HT1080 (cell line): Measurements from ENCODE around the gene COX18. TPM values are rescaled to one million over a fixed set of nuclear protein-coding genes. Genes with fewer than 3 reads are reported as not detected.

Experiments
- DNase-seq: peaks from one replicate; pipeline ENCODE4 v3.0.0-alpha.2; 2015; ENCODE audit warnings: low read depth
- total RNA-seq: library from RNA; depleted of rRNA; stranded (reverse); fragments of >200 nt; shearing (Covaris generic); gene quantifications from 2 replicates; pipeline ENCODE4 v1.2.3, GENCODE V29; 2014

Gene COX18
- total RNA-seq, 1 experiment from 2014 or later = 34.5 TPM

DNA sequence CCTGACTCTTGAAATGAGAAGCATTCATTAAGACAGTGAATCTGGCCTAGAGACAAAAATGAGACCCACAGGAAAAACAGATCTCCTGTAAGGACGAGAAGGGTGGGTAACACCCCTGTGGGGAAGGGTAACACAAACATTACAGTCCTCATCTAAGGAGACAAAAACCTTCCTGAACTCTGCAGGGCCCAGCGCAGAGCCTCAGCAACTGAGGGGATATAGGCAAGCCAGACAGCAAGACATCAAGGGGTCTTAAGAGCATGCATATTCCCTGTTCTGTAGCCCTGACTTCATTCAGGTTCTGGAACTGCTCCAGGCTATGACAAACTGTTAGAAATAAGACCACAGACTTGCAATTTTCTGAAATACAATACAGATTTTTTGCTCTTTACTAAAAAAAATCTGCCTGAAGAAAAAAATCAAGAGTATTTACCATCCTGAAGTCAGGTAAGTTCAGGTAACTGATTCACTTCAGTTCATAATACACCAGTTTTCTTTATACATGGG is 15.5 kb downstream of the COX18 start:
- no peak for DNase-seq

DNA sequence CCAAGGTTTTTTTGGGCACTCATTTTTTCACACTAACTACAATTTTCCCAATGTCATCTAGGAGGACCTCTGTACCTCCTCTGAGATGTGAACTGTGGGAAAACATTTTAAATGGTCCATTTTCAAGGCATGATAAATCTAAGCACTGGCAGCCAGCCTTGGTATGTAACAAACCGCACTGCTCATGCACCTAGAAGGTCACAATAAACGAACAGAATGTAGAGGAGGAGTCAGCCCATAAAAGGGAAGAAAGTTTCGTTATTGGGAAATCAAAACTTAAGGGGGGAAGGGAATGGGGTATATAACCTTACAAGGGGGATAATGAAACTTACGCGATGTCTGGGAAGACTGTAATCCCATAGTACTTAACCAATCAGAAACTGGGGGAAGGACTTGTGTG is 16.4 kb downstream of the COX18 start:
- DNase-seq = no peak

DNA sequence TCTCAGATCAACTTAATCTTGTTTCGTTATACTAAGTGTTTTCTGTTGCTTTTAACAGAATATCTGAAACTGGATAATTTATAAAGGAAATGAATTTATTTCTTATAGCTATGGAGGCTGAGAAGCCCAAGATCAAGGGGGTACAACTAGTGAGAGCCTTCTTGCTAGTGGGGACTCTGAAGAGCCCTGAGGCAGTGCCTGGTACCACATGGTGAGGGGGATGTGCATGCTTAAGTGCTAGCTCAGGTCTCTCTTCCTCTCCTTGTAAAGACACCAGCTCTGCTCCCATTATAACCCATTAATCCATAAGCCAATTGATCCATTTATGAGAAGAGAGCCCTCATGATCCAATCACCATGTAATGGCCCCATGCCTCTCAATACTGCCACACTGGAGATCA is 17.9 kb downstream of the COX18 start:
- DNase-seq = no peak

DNA sequence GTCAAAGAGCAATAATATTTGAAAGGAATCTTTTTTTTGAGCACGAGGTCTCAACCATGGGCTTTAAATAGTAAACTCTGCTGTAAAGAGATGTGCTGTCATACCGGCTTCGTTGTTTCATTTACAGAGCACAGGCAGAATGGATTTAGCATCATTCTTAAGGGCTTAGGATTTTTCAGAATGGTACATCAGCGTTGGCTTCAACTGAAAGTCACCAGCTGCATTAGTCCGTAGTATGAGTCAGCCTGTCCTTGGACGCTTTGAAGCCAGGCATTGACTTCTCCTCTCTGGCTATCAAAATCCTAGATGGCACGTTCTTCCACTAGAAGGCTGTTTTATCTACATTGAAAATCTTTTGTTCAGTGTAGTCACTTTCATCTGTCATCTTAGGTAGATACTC is 23.6 kb downstream of the COX18 start:
- no peak for DNase-seq

DNA sequence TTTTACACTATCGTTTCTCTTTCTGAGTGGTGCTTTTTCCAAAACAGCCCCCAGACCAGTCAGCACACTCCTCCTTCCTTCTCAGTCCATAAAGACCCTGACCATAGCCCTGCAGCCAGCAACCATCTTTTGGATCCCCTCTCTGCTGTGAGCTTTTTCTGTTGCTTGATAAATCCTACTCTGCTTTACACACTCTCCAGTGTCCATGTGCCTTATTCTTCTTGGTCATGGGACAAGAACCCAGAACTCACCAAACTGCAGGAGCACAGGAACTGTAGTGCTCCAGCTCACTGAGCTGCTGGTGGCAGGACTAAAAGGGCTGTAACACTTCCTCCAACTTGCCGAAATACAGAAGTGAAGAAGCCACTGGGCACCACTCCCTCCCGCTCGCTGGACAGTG is 32.5 kb downstream of the COX18 start:
- DNase-seq = no peak

DNA sequence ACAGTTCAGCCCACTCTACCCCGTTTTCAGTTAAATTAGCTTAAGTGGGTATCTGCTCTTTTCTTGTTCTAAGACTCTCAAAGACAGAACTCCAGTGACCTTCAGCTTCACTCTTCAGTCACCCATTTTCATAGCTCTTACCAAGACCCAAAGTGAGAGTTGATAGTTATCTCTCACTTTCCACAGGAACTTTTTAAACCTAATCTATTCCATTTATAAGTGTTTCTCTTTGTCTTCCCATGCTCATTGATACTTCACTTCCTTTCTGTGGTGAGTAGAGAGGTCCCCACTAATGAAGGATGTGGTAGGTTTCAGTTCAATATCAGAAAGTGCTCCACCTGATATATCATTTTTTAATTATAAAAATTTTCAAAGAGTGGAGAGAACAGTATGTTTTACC is 33.4 kb downstream of the COX18 start:
- DNase-seq = no peak

DNA sequence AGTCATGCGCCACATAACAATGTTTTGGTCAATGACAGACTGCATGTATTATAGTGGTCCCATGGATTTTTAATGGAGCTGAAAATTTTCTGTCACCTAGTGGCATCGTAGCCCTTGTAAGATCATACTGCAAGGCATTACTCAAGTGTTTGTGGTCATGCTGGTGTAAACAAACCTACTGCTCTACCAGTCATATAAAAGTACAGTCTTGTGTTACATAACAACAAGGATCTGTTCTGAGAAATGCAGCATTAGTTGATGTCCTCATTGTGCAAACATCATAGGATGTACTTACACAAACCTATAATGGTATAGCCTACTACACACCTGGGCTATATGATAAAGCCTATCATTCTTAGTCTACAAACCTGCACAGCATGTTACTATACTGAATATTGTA is 34.6 kb downstream of the COX18 start:
- DNase-seq = no peak

DNA sequence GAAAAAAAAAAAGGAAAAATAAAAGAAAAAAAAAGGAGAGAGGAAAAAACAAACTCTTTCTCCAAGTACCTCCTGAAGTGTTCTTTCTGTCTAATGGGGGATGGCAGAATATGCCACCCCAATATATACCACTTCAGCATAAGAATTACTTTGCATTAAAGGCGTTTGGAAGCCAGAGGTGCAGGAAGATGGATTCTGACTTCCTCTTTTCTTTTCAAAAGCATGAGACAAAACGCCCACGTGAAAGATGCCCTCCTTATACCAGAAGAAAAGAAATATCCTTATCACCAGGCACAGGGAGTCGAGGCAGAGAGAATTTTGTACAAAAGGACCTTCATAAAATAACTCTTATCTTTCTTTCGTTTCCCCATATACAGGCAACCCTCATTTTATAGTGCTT is 40.9 kb downstream of the COX18 start:
- DNase-seq = no peak

DNA sequence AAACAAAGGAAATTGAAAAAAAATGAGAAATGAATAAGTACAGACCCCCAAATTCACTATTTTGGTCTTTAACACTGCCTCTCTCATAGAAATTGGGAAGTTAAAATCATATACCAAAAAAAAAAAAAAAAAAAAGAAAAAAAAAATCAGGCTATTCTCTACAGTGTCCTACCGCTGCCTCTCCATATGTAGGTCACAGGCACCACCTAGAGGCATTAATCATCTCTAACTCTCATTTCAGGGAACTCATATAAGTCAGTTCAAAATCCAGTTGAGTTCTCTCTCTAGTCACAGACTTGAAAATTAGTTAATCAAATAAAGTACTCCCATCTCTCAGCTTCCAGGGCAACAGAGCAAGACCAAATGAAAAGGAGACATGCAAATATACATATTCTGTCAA is 47.9 kb downstream of the COX18 start:
- peak; percentile 48 for DNase-seq

DNA sequence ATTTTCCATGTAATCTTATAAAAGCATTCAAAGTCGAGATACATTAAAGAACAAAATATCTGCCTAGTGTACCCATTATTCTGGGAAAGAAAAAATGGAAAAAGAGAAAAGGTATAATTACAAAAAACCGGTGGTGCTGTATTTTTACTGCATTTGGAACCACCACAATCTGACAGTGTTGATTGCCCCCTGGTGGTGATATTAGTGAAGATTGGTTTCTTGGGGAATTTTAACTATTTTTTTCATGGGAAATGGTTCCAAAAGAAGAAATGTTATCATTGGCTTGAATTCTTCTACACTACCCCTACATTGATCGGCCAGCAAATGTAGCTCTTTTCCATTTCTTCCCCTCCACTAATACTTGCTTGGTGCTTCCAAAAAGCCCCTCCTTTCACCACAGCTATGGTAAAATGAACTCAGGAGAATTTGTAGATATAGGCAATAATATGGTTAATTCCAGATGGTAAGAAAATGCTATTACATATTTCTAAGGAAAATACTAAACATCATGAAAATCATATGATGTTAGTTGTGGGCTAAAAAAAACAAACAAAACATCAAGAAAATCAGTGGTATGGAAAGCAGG is 50.0 kb downstream of the COX18 start:
- DNase-seq = peak; percentile 21

DNA sequence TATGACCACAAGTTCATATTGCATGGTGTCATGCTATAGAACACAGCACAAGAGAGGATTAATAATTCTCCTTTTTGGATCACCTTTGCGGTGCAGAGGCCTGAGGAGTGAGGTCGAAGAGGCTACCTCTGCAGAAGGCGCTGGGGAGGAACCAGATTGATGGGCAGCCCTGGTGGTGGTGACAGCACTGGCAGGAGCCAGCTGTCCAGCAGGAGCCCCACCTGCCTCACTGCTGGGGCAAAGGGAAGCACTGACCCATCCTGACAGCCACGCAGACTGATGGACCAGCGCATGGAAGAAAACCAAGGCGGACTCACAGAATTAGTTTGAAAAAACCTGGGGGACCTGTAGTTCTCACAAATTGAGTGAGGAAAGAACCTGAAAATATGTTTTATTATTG is 50.9 kb downstream of the COX18 start:
- DNase-seq = no peak

DNA sequence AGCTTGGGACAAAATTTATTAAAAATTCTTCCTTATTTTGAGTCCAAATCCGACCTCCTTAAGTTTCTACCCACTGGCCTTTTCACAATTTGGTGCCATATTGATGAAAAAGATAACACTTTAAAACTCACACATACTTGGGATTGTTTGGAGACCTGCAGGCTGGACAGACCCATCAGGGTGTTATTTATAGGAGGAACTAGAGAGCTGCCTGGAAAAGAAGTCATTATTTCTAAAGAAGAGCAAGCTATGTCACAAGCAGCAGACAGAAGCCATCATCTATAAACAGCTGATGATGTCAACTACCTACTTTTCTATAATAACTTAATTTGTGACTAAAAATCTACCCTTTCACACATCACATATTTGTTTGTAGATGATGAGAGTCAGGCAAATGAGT is 56.2 kb downstream of the COX18 start:
- DNase-seq = no peak

DNA sequence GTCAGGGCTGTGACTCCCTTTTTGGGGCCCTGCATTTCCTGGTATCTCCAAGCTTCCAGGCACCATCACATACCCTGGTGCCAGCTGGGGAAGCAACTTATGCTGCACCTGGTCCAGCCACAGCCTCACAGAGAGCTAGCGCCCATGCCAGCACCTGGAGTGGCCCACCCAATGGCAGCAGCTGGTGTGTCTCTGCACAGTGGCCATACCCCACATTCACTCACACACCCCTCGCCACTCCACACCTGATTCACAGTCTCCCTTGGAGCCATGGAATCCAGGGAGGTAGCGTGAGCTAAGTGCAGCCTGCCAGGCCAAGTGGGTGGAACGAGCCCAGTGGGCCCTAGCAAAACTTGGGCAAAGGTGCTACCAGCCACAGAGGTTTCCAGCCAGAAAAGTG is 56.8 kb downstream of the COX18 start:
- no peak for DNase-seq

DNA sequence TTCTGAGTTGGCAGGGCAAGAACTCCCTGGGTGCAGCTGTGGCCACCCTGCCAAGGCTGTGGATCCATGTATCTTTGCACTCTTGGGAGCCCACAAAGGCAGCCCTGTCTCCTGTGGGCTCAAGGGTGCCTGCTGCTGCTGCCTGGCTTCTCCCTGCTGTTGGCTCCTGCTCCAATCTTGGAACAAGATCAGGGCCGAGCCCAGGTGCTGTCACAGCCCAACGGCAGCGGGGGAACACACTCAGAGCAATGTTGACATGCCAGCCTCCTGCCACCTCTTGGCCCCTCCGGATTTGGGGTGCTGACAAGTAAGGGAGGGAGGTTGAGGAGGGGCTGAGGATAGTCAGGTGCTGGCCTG is 57.9 kb downstream of the COX18 start:
- no peak for DNase-seq

DNA sequence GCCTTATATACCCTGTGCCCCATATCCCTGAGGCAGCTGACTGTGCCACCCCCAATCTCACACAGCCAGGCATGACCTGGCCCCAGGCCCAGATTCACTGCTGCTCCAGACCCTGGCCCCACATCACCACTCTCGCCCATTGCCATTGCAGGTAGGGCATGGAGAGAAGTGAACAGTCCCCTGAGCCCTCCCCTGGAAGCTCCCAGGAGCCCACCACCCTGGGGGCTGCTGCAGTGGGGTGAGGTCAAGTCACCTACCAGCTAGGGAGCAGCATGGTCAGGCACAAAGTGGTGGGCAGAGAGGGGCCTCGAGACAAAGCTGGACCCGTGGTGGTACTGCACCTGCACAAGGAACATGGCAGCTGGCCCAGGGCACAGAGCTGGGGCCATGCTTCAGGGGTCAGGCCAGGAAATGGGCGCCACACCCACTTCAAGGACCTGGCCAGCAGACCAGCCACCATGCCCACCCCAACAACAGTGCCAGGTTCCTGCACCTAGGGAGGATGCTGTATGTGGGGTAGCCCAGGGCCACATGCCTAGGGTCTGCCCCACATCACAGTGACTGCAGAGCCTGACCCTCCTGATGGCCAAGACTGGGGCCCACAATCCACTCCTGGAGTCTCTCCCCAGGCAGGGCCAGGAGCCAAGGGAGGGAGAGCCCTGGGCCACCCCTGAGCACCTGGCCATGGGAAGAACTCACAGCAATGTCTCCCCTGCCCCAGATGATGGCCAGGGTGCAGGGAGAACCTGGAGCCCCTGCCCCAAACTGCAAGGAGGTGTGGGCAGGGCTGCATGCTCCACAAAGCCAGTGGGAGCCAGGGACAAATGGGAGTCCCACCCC is 58.5 kb downstream of the COX18 start:
- no peak for DNase-seq

DNA sequence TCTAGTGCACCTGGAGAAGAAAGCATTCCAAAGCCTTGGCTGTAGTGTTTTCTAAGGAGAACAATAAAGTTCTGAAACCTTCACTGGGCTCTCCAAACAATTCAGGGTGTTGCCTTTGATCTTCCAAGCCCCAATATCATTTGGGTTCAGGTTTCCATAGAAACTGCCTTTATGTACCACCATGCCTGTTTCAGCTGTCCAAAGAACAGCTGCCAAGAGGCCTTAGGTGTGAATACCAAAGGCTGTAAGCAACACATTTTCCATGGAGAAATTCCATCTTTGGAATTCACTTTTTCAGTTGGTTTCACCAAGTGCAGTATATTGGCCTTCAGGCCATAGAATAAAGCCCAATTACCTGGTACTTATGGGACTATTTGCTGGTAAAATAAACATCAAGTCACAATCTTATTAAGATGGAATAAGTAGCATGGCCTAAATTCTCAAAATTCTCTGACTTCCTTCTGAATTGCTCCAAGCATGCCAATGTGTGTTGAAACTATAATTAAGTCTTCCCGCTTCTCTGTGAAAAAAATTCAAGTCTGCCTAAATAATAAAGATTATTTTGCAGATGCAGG is 61.9 kb downstream of the COX18 start:
- no peak for DNase-seq

DNA sequence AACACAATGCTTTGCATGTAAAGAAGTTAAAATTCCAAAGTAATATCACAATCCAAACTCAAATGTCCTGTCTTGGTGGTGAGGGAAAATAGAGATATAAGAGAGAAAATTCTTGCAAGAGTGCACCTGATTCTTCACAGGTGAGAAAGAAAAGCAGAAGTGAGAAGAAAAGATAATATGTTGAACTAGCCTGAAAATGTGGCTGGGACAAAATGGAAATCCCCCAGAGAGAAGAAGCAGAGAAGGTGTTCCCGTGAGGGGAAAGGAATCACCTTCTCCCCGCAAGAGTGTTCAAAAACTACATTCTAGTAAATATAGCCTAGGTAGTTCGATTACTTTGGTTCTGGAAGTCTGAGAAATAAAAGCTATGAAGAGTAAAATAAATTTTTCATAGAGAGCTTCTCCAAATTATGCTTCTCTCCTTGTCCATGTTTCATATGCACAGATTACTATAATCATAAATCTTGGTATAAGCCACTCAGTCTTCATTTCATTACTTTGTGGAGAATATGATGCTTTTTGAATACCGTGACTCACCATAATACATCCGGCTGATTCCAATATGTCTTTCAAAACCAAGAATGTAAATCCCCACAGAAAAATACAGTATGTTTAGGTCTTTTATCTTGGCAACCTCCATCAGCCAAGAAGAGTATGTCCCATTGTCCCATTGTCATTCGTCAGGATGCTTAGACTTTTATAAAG is 63.1 kb downstream of the COX18 start:
- DNase-seq = no peak

DNA sequence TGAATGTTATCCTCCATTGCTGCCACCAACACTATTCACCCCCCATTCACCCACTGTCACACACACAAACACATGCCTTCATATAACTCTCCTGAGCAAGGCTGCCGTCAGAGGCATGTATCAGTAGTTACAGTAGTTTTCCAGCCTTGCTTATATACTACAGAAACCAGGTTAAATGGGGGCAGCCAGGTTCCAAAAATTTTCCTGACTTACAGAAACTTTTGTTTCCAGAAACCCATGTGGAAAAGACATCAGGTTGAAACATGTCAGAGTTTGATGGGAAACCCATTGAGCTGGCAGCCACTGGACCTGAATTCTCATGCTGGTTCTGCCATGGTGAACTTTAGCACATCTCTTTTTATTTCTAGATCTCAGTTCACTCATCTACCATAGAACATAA is 64.0 kb downstream of the COX18 start:
- DNase-seq = no peak
